Measurements from ENCODE around the gene SRMS.

GRCh38 chr20:63517376-63518309 is 29.9 kb downstream of the SRMS start:
- TF ChIP-seq, protein P1, sequence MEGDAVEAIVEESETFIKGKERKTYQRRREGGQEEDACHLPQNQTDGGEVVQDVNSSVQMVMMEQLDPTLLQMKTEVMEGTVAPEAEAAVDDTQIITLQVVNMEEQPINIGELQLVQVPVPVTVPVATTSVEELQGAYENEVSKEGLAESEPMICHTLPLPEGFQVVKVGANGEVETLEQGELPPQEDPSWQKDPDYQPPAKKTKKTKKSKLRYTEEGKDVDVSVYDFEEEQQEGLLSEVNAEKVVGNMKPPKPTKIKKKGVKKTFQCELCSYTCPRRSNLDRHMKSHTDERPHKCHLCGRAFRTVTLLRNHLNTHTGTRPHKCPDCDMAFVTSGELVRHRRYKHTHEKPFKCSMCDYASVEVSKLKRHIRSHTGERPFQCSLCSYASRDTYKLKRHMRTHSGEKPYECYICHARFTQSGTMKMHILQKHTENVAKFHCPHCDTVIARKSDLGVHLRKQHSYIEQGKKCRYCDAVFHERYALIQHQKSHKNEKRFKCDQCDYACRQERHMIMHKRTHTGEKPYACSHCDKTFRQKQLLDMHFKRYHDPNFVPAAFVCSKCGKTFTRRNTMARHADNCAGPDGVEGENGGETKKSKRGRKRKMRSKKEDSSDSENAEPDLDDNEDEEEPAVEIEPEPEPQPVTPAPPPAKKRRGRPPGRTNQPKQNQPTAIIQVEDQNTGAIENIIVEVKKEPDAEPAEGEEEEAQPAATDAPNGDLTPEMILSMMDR (conservative IDR thresholded peaks at IDR 0.05; ENCODE audit: low read length) = no peak
- no peak for TF ChIP-seq EZH2phosphoT487 (IDR thresholded peaks at IDR 0.05; ENCODE audit: borderline replicate concordance)

Data from Loucy (cell line).